GM19023 (cell line): ENCODE results near the gene CFAP107.

Source experiments
- ATAC-seq: cut with Tn5 transposase; IDR thresholded peaks from one replicate; pipeline ENCODE4 v1.9.1; 2021; ENCODE audit warnings: mild to moderate bottlenecking, moderate library complexity; ENCODE audit not compliant: unreplicated experiment

The CFAP107 gene

GRCh38 chr1:12739613-12740012 lies 6.4 kb upstream of the CFAP107 start:
- ATAC-seq, result no peak

DNA sequence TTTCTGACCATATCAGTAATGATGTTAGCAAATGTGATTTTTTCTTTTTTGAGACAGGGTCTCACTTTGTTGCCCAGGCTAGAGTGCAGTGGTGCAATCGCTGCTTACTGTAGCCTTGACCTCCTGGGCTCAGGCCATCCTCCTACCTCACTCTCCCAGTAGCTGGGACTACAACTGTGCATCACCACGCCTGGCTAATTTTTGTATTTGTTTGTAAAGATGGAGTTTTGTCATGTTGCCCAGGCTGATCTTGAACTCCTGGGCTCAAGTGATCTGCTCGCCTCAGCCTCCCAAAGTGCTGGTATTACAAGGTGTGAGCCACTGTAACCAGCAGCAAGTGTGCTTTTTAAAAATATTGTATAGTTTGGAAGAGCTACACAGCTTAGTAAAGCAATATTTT lies 4.1 kb upstream of the CFAP107 start:
- ATAC-seq, result no peak

DNA sequence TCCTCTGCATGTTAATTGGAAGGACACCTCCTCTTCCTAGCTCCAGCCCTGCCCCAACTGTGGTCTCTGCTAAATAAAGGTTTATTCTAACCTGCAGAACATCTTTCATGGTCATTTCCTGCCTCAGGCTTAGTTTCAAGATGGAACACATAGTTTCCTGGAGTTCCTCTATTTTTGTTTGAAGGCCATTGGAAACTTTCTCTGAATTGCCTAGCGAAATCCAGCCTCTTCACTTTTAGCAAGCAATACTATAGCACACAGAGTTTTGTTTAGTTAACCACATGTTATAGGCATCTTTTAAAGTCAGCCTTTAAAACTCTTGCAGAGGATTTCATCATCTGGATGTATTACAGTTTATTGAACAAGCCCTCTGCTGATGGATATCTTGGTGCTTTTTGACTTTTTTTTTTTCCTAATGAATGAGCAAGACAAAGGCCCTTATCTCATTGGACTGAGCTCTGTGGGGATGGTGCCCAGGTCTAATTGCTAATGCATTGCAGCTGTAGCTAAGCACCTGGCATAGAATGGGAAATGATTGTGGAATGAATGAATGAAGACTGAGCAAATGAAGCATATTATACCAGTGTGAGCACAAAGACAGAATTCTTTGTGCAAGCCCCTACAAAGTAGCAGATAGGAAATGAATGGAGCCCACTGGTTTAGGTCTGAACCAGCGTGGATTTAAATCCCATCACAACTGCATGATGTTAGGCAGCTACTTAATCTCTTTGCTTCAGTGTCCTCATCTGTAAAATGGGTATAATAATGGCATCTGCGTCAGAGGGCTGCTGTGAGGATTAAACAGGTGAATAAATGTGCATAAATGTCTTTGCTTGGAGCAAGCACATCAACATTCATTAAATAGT lies 641 bp upstream of the CFAP107 start:
- no peak for ATAC-seq

GRCh38 chr1:12748778-12749355 lies 2.9 kb downstream of the CFAP107 start:
- ATAC-seq, result no peak

GRCh38 chr1:12754738-12755137 lies 8.7 kb downstream of the CFAP107 start:
- no peak for ATAC-seq

- no peak for ATAC-seq
Measured at GRCh38 chr1:12756273-12756672, 10.3 kb downstream of the CFAP107 start.

- no peak for ATAC-seq
Measured at GRCh38 chr1:12756768-12757413, 10.9 kb downstream of the CFAP107 start.

- ATAC-seq, result no peak
Measured at GRCh38 chr1:12757836-12758235, 11.8 kb downstream of the CFAP107 start.

DNA sequence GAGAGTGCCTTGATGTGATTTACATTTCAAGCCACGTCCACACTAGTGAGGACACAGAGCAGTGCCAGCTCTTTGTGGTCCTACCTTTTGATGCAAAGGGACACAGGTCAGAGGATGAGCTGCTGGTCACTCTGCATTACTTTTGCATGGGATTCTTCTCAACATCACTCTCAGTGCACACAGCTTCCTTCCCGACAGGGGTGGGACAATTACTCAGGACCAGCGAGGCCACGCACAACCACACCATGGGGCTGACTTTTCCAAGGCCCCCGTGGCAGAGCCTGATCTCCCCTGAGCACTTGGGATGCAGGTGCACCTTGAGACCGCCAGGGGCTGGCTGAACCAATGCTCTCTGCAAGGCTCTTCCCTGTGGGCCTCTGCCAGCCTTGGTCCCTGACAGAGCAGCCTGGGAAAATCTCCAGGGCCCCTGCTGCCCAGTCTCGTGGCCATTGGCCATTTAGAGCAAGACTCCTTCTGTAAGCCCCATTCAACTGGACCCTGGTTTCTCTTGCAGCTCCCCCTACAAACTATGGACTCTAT lies 14.3 kb downstream of the CFAP107 start:
- no peak for ATAC-seq

- no peak for ATAC-seq
Measured at GRCh38 chr1:12761781-12762180, 15.8 kb downstream of the CFAP107 start.

DNA sequence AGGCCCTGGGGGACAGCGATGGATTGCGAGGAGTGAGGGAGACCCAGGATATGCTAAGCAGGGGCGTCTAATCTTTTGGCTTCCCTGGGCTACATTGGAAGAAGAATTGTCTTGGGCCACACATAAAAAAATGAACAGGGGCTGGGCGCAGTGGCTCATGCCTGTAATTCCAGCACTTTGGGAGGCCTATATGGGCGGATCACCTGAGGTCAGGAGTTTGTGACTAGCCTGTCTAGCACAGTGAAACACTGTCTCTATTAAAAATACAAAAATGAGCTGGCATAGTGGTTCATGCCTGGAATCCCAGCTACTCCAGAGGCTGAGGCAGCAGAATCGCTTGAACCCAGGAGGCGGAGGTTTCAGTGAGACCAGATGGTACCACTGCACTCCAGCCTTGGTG lies 16.8 kb downstream of the CFAP107 start:
- no peak for ATAC-seq

- ATAC-seq, result no peak
Measured at GRCh38 chr1:12763479-12763878, 17.5 kb downstream of the CFAP107 start.

DNA sequence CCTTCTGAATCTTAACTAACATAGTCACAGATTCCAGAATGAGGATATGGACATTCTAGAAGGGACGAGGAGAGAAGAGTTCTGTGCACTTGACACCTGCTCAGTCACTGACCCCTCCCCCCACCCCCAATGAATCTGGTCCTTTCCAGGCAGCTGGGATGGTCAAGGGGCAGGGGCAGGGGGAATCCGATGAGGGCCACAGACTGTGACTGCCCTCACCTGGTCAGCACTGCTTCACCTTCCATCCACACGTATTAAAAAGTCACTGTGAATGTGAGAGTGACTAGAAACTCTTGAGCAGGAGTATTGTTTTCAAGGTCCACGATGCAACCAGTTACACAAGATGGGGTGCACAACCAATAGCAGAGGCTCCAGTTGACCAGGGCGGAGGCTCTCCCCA lies 18.0 kb downstream of the CFAP107 start:
- ATAC-seq, result no peak

DNA sequence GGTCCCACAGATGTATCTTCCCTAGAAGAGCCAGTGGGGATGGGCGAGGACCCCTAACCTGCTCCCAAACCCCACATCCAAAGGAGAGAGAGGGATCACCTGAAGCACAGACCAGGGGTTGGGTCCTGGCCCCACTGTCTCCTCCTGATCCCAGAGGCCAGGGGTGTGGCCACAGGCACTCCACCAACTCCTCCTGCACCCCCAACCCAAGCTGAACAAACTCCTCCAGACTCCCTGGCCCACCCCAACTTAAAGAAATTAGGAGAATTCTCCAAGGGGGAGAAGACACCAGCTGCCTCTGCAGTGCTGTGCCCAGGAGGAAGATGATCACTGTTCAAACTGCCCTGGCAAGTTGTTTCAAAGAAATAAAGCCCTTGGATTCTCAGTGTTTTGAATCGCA lies 23.0 kb downstream of the CFAP107 start:
- ATAC-seq, result no peak

GRCh38 chr1:12769976-12770505 lies 24.0 kb downstream of the CFAP107 start:
- ATAC-seq, result no peak

DNA sequence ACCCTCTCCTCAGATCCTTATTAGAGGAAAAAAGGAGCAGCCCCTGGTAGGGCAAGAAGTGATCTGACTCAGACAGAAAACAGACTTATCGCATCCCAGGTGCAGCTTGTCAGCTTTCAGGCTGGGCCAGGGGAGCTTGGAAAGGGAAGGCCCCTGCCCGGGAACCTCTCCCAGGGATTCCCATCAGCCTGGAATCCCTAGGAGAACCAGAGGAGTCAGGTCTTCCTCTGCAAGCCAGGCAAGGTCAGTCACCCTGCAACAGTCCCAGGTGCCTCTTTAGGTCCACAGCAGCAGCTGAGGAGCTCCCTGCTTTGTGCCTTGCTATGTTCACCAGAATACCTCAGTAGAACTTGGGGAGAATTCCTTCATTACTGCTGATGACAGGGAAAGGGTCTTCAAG lies 24.6 kb downstream of the CFAP107 start:
- no peak for ATAC-seq

- ATAC-seq, result no peak
Measured at GRCh38 chr1:12771186-12771585, 25.2 kb downstream of the CFAP107 start.

- no peak for ATAC-seq
Measured at GRCh38 chr1:12772520-12772919, 26.5 kb downstream of the CFAP107 start.

- no peak for ATAC-seq
Measured at GRCh38 chr1:12773438-12773837, 27.4 kb downstream of the CFAP107 start, which contains the start of gene PRAMEF12. PRAMEF12 (plus strand) TSS chr1:12773738; CDS start chr1:12774868, 1,130 bp downstream.

DNA sequence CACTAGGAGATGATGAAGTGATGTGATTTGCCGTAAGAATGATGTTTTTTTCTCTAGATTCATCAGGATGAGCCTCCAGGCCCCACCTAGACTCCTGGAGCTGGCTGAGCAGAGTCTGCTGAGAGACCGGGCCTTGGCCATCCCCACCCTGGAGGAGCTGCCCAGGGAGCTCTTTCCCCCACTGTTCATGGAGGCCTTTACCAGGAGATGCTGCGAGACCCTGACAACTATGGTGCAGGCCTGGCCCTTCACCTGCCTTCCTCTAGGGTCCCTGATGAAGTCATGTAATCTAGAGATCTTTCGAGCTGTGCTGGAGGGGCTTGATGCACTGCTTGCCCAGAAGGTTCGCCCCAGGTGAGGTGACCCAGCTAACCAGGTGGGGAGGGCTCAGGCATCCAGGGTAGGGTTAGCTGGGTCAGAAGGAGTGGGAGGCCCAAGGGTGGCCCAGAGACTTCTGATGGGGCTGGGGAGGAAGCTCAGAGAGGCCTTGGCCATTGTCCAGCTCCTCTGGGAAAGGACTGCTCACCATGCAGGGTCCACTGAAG lies 28.9 kb downstream of the CFAP107 start:
- no peak for ATAC-seq

DNA sequence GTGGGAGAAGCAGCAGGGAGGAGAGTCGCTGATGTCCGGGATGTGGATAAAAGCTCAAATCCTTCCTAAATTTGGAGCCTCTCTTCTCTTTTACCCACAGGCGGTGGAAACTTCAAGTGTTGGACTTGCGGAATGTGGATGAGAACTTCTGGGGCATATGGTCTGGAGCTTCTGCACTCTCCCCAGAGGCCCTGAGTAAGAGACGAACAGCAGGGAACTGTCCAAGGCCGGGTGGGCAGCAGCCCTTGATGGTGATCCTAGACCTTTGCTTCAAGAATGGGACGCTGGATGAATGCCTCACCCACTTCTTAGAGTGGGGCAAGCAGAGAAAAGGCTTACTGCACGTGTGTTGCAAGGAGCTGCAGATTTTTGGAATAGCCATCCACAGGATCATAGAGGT lies 29.4 kb downstream of the CFAP107 start:
- ATAC-seq, result no peak
